Lower leg skin (tissue), 4 donors: ENCODE results near the gene AMER2. TPM values are rescaled to one million over a fixed set of nuclear protein-coding genes. Genes with fewer than 3 reads are reported as not detected.

Source experiments
- DNase-seq, 2 donors: peaks; one replicate each; pipeline ENCODE4 v3.0.0-alpha.2; 2019; ENCODE audit warnings: low spot score in 2 of 2
- H3K4me3 ChIP-seq: fragments of 200-600 bp; sonication (generic); 2 replicates; pipeline ENCODE4 v1.5.1; 2017; ENCODE audit warnings: mild to moderate bottlenecking, low read depth; ENCODE audit not compliant: poor library complexity, severe bottlenecking
- POLR2A ChIP-seq, 2 donors: fragments of 450-650 bp; IDR thresholded peaks; one replicate each; pipeline ENCODE4 v1.6.1; 2016 to 2017; ENCODE audit warnings: antibody characterized with exemption in 2 of 2, mild to moderate bottlenecking in 1 of 2, moderate library complexity in 1 of 2
- WGBS, 2 donors: methylation state at CpG; one replicate each; pipeline ENCODE4 v1.1.5; 2018; 5-methylcytosine and 5-hydroxymethylcytosine counted together
- intact Hi-C: fragments of 100-400 bp; cut with DNase I; formaldehyde crosslinking; loops from one replicate; pipeline ENCODE4 v1.15.0; 2023; ENCODE audit warnings: low total_unique reads
- total RNA-seq, 4 donors: library from RNA; depleted of rRNA; stranded (reverse); fragments of >200 nt; gene quantifications; one replicate each; pipeline ENCODE4 v1.1.0, GENCODE V29; 2016
- TF ChIP-seq, protein P1 (sequence below), 3 donors: fragments of 450-650 bp; IDR thresholded peaks; one replicate each; pipeline ENCODE4 v1.5.1; 2016; ENCODE audit warnings: antibody characterized with exemption in 3 of 3, mild to moderate bottlenecking in 3 of 3, moderate library complexity in 2 of 3

AMER2 gene
- total RNA-seq, 4 donors from 2014 or later: 0.08 to 0.20 (median 0.13) TPM; not detected in 1

DNA sequence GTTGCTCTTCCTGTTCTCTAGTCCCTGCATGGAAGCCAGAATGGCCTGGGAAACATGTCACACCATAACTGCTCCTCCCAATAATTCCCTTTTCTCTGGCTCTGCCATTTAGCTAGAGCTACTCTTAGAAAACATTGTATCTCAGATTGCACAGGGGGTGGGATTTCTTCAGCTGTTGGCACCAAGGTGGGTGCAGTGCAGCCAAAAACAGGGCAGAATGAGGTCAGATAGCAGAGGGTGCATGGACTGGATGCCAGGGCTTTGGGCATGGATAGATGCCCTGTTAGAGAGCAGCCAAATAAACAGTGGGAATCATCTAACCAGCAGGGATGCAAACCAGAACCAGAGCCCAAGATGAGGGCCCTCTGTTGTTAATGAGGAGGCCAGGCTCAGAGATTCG lies 4.9 kb upstream of the AMER2 start:
- no peak for DNase-seq
- intact Hi-C loops: no loop called here
- H3K4me3 ChIP-seq: no peak overlapping the region
- TF ChIP-seq, protein P1, sequence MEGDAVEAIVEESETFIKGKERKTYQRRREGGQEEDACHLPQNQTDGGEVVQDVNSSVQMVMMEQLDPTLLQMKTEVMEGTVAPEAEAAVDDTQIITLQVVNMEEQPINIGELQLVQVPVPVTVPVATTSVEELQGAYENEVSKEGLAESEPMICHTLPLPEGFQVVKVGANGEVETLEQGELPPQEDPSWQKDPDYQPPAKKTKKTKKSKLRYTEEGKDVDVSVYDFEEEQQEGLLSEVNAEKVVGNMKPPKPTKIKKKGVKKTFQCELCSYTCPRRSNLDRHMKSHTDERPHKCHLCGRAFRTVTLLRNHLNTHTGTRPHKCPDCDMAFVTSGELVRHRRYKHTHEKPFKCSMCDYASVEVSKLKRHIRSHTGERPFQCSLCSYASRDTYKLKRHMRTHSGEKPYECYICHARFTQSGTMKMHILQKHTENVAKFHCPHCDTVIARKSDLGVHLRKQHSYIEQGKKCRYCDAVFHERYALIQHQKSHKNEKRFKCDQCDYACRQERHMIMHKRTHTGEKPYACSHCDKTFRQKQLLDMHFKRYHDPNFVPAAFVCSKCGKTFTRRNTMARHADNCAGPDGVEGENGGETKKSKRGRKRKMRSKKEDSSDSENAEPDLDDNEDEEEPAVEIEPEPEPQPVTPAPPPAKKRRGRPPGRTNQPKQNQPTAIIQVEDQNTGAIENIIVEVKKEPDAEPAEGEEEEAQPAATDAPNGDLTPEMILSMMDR (IDR thresholded peaks at IDR 0.05): no peak
- TF ChIP-seq POLR2A (IDR thresholded peaks at IDR 0.05): no peak
- WGBS, 2 donors: 45 to 47% methylated on average over 1 of the region's 1 CpG

DNA sequence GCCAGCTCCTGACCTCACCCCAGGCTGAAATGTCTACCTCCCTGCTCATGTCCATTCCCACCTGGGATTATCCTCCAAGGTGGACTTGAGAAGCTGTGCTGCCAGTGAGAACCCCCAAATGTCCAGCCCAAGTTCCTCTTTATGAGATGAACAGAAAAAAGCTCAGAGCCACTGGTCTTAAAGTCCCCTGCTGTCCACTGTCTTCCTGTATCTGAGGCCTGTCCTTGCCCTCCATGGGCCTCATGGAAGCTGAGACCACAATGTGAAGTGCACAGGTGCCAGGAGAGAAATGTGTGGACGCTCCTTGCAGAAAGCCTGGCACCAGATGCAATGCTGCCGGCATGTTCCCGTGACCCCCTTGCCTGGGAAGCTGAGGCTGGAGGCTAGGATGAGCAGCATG lies 3.3 kb upstream of the AMER2 start:
- 91 to 95% methylated on average over 3 of the region's 3 CpGs for whole genome bisulfite sequencing, 2 donors
- DNase-seq: no peak
- intact Hi-C loops: no loop called here
- H3K4me3 ChIP-seq: no peak overlapping the region
- TF ChIP-seq, protein P1 (IDR thresholded peaks at IDR 0.05): no peak
- TF ChIP-seq POLR2A (IDR thresholded peaks at IDR 0.05): no peak

DNA sequence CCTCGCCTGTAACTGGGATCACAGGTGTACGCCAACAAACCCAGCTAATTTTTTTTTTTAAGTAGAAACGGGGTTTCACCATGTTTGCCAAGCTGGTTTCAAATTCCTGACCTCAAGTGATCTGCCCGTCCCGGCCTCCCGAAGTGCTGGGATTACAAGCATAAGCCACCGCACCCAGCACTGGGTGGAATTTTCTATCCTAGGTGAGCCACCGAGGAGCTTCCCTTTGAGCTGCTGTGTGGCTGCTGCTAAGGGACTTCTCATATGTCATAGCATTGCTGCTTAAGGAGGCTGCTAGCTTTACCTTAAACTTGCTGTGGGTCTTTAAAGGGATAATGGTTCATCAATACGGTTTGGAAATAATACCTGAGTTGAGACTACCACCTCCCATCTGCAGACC lies 2.9 kb upstream of the AMER2 start:
- WGBS, 2 donors: 65 to 66% methylated on average over 9 of the region's 9 CpGs
- DNase-seq: no peak
- H3K4me3 ChIP-seq: no peak overlapping the region
- intact Hi-C loops: no loop called here
- TF ChIP-seq, protein P1 (IDR thresholded peaks at IDR 0.05): no peak
- no peak for TF ChIP-seq POLR2A (IDR thresholded peaks at IDR 0.05)

DNA sequence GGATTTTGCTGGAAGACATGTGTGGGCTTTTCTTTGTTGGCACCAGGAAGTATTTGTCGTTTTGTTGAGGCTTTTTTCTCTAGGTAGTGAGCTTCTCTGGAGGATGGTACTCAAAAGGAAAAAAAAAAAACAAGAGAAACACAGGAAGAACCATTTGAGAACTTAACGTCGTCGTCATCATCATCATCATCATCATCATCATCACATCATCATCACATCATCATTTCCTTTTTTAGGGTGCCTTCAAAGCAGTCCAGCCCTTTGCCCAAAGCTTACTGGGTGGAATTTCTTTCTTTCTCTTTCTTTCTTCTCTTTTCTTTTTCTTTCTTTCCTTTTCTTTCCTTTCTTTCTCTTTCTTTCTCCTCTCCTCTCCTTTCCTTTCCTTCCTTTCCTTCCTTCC lies 2.2 kb upstream of the AMER2 start:
- no peak for TF ChIP-seq POLR2A (IDR thresholded peaks at IDR 0.05)
- TF ChIP-seq, protein P1 (IDR thresholded peaks at IDR 0.05): no peak
- no peak for DNase-seq
- WGBS, 2 donors: 54 to 69% methylated on average over 4 of the region's 4 CpGs
- intact Hi-C loops: no loop called here
- H3K4me3 ChIP-seq: no peak overlapping the region

DNA sequence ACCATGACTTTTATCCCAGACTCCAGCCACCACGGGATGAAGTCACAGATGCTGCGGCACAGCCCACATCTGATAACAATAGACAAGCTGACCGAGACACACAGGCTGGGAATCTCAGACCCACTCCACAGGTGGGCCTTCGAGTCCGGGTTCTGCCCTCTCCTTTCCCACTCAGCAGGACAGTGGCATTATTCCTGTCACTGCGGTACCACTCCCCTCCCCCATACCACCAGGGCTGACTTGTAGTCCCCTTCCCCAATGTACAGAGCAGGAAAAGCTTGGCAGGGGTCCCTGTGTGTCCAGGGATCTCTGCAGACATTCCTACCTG lies 179 bp upstream of the AMER2 start:
- intact Hi-C loops: no loop called here
- DNase-seq: no peak
- TF ChIP-seq, protein P1 (IDR thresholded peaks at IDR 0.05): no peak
- TF ChIP-seq POLR2A (IDR thresholded peaks at IDR 0.05): no peak
- 47 to 53% methylated on average over 6 of the region's 6 CpGs for WGBS, 2 donors
- H3K4me3 ChIP-seq: no peak overlapping the region

DNA sequence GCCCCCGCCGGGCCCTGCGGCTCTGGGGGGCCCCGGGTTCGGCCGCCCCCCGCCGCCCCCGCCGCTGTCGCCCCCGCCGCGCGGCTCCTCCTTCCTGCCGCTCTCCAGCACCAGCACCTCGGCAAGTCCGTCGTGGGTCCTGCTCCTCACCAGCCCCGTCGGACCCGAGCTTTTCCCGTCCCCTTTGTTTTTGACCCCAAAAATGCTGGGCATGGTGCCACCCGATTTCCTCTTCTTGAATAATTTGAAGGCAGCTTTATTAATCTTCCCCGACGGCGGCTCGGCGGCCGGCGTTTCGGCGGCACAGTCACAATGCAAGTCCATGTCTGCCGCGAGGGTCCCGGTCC lies 945 bp downstream of the AMER2 start:
- no peak for DNase-seq
- intact Hi-C loops: no loop called here
- 1 to 2% methylated on average over 31 to 34 of the region's 36 CpGs for WGBS, 2 donors
- TF ChIP-seq, protein P1 (IDR thresholded peaks at IDR 0.05): no peak
- no peak for TF ChIP-seq POLR2A (IDR thresholded peaks at IDR 0.05)
- no peak overlapping the region for H3K4me3 ChIP-seq
